Measurements from ENCODE around the gene TBP.
"Not testable (repeated sequence)": the region's sequence is repeated elsewhere in the genome, so short reads cannot be mapped to it uniquely, and the experiment has no call there.

TBP gene

GRCh38 chr6:170554013-170554795 is at the start of gene TBP:
TBP (plus strand) TSS chr6:170554369; CDS start chr6:170557030, 2,661 bp downstream.
- peak; percentile 97 for DNase-seq
- Histone ChIP-seq H3K36me3 (peaks cover 32% of the 10 kb centered on the region), H3K4me3 (ENCODE audit: low read depth, low read length) (peak within 1 kb of the TSS; percentile 98), H3K27me3 (ENCODE audit: insufficient read depth, low read depth, severe bottlenecking) (no peaks in the 10 kb centered on the region), H3K27ac (peak within 1 kb of the TSS; percentile 94), H3K9me3 (ENCODE audit: severe bottlenecking) (no peaks in the 10 kb centered on the region)
- TF ChIP-seq CTCF (IDR thresholded peaks at IDR 0.05; ENCODE audit: low read depth, low read length), result no peak

GRCh38 chr6:170504479-170504878 is 49.7 kb upstream of the TBP start:
- no peak overlapping the region for H3K27ac ChIP-seq
- no peak for TF ChIP-seq CTCF (IDR thresholded peaks at IDR 0.05; ENCODE audit: low read depth, low read length)
- no peaks in the 10 kb centered on the region for H3K27me3 ChIP-seq (ENCODE audit: insufficient read depth, low read depth, severe bottlenecking)
- no peaks in the 10 kb centered on the region for H3K9me3 ChIP-seq (ENCODE audit: severe bottlenecking)
- no peaks in the 10 kb centered on the region for H3K36me3 ChIP-seq
- H3K4me3 ChIP-seq (ENCODE audit: low read depth, low read length), result no peak overlapping the region
- no peak for DNase-seq

DNA sequence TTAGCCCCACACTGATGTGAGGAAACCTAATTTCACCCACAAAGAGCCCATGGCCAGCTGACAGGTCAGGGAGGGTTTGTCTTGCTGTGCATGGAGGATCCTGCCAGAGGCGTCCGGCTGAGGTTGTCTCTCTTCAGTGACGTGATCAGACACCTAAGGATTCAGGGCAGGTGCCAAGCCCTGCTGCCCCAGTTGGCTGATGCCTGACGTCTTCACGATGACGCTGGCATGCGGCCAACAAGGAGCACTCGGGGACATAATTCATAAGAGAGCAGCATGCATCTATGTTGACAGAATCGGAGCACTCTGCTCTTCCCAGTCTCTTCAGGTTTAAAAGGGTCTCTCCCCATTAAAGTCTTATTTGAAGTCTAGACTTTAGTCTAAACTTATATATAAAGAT is 48.9 kb upstream of the TBP start:
- Histone ChIP-seq H3K36me3 (no peaks in the 10 kb centered on the region), H3K27ac (no peak overlapping the region), H3K27me3 (ENCODE audit: insufficient read depth, low read depth, severe bottlenecking) (no peaks in the 10 kb centered on the region), H3K9me3 (ENCODE audit: severe bottlenecking) (no peaks in the 10 kb centered on the region), H3K4me3 (ENCODE audit: low read depth, low read length) (no peak overlapping the region)
- TF ChIP-seq CTCF (IDR thresholded peaks at IDR 0.05; ENCODE audit: low read depth, low read length), result no peak
- no peak for DNase-seq

DNA sequence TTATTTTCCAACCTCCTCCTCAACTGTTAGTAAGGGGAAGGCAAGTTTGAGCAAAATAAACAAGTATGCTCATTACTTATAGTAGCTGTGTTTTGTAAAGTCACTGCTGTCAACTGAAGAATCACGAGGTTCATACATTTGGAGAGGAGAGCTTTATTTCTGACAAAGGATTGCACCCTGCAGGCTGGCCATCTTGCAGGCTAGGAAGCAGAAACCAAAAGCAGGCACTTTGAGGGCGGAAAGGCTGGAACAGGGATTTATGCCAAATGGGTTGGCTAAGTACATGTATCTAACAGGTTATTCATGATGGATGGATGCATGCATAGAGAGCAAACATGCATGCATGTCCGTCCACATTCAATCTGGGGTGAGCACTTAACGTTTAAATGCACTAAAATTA is 47.7 kb upstream of the TBP start:
- TF ChIP-seq CTCF (IDR thresholded peaks at IDR 0.05; ENCODE audit: low read depth, low read length), result no peak
- no peak overlapping the region for H3K4me3 ChIP-seq (ENCODE audit: low read depth, low read length)
- no peak for DNase-seq
- H3K9me3 ChIP-seq (ENCODE audit: severe bottlenecking), result no peaks in the 10 kb centered on the region
- no peak overlapping the region for H3K27ac ChIP-seq
- no peaks in the 10 kb centered on the region for H3K36me3 ChIP-seq
- H3K27me3 ChIP-seq (ENCODE audit: insufficient read depth, low read depth, severe bottlenecking), result no peaks in the 10 kb centered on the region

DNA sequence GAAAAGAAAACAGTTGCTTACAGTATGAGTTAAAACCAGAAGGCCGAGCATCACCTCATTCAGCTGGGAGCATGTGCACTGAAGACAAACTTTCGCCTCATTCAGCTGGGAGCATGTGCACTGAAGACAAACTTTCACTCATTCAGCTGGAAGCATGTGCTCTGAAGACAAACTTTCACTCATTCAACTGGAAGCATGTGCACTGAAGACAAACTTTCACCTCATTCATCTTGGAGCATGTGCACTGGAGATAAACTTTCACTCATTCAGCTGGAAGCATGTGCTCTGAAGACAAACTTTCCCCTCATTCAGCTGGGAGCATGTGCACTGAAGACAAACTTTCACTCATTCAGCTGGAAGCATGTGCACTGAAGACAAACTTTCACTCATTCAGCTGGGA is 46.4 kb upstream of the TBP start:
- H3K27me3 ChIP-seq (ENCODE audit: insufficient read depth, low read depth, severe bottlenecking); H3K27ac ChIP-seq; H3K9me3 ChIP-seq (ENCODE audit: severe bottlenecking); H3K36me3 ChIP-seq; H3K4me3 ChIP-seq (ENCODE audit: low read depth, low read length); DNase-seq: not testable (repeated sequence)

GRCh38 chr6:170508275-170508674 is 45.9 kb upstream of the TBP start:
- H3K27me3 ChIP-seq (ENCODE audit: insufficient read depth, low read depth, severe bottlenecking); H3K4me3 ChIP-seq (ENCODE audit: low read depth, low read length); H3K36me3 ChIP-seq; H3K9me3 ChIP-seq (ENCODE audit: severe bottlenecking); H3K27ac ChIP-seq; DNase-seq: not testable (repeated sequence)

- not testable (repeated sequence) for DNase-seq; H3K4me3 ChIP-seq (ENCODE audit: low read depth, low read length); H3K36me3 ChIP-seq; H3K27ac ChIP-seq; H3K9me3 ChIP-seq (ENCODE audit: severe bottlenecking); H3K27me3 ChIP-seq (ENCODE audit: insufficient read depth, low read depth, severe bottlenecking)
These were observed 45.1 kb upstream of the TBP start for GRCh38 chr6:170508892-170509722.

Data from WERI-Rb-1 (cell line).